H7 (cell line): ENCODE results near the gene ZSWIM3. TPM values are rescaled to one million over a fixed set of nuclear protein-coding genes. Genes with fewer than 3 reads are reported as not detected.

Experiments used
- DNase-seq: peaks from one replicate; pipeline ENCODE4 v3.0.0; 2012
- H3K27me3 ChIP-seq: 2 replicates; pipeline ENCODE4 v1.6.0; 2011; ENCODE audit warnings: mild to moderate bottlenecking, low read length; ENCODE audit not compliant: control insufficient read depth, insufficient read depth
- H3K36me3 ChIP-seq: replicated peaks from 2 replicates; pipeline ENCODE4 v1.5.1; 2011; ENCODE audit warnings: low read length; ENCODE audit not compliant: control insufficient read depth, insufficient read depth
- H3K4me3 ChIP-seq: 2 replicates; pipeline ENCODE4 v1.5.1; 2011; ENCODE audit warnings: low read depth, mild to moderate bottlenecking, control low read depth, low read length, moderate library complexity; ENCODE audit not compliant: insufficient read depth
- total RNA-seq: library from RNA; depleted of rRNA; stranded (reverse); fragments of >200 nt; shearing (Covaris generic); gene quantifications from 2 replicates; pipeline ENCODE4 v1.2.3, GENCODE V29; 2014

ZSWIM3 gene
- total RNA-seq, 1 experiment from 2014 or later = 5.7 TPM

DNA sequence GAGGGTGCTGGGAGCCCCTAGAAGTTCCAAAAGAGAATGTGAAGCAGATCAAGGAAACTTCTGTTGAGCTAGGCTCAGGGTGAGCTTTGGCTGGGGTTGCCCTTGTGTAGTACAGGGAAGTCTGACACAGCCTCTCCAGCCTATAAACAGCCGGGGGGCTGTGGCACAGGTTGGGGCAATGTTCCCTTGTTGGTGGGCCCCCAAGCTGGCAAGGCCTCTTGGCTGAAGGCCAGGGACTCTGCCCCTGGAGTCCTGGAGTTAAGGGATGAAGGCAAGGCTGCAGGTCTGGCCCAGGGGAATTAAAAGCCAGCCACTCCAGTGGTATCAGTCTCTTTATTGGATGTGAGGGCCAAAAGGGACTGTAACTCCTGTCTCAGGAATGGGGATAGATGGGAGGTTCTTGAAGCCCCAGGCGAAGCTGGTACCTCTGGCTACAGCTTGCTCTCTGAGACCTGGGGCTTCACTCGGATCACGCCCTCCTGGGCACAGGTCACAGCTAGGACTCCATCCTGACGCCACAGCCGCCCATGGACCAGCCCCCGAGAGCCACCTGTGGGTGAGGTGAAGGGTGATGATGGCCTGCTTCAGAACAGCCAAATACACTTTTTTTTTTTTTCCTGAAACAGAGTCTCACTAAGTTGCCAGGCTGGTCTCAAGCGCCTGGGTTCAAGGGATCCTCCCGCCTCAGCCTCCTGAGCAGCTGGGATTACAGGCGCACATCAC is 15.8 kb upstream of the ZSWIM3 start:
- H3K27me3 ChIP-seq = no peaks in the 10 kb centered on the region
- no peak overlapping the region for H3K4me3 ChIP-seq
- peaks cover 23% of the 10 kb centered on the region for H3K36me3 ChIP-seq
- no peak for DNase-seq

DNA sequence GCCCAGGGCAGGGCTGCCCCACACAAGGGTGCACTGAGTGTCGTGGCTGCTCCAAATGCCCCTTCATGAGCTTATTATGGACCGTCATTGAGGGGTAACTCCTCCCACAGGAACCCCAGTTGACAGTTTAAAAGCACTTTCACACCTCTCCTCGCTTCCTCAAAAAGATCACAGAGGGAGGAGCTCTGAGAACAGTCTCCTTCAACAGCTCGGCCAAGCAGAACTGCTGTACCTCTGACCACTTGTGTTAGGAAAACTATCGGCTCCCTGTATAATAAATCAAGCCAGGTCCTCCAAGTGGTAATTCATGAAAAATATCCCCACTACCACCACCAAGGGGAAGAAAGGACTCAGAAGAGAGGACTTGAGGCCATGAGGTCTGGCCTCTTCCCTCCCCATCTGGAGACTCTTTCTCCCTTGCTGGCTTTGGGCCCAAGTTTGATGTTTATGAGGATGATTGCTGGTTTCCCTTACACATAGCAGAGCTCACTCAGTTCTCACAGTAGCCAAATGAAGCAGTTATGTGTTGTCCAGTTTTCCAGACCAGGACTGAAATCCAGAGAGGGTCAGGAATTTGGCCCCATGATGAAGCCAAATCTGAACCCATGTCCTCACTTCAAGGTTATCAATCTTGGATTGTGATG is 15.1 kb upstream of the ZSWIM3 start:
- no peak for DNase-seq
- no peaks in the 10 kb centered on the region for H3K27me3 ChIP-seq
- no peak overlapping the region for H3K4me3 ChIP-seq
- peaks cover 19% of the 10 kb centered on the region for H3K36me3 ChIP-seq

DNA sequence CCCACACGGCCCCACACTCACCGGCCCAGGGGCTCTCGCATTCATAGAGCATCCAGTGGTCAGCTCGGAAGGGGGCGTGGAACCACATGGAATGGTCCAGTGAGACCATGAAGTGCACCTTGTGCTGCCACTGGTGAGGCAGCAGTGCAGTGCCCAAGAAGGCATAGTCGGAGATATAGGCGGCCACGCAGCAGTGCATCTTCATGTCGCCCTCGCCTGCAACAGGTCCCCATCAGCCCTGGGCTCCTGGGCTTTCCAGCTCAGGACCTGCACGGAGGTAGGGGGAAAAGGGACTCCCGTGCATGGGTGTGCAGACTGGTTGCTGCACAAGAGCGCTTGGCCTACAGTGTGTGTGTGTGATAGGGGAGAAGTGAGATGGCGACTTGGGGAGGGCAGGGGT is 13.9 kb upstream of the ZSWIM3 start:
- Histone ChIP-seq H3K27me3 (no peaks in the 10 kb centered on the region), H3K4me3 (no peak overlapping the region), H3K36me3 (peaks cover 22% of the 10 kb centered on the region)
- DNase-seq = no peak

DNA sequence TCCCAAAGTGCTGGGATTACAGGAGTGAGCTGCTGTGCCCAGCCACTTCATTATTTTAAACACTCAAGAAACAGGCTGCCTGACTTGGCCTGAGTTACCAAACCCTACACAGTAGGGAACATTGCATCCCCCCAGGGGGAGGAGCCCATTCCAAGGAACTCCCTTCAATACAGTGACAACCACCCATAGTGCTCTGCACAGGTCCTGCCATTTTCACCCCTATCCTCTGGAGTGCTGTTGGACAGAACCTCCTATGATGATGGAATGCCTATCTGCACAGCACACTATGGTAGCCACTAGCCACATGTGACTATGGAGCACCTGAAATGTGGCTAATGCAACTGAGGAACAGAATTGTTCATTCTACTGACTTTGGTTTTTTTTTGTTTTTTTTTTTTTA is 12.0 kb upstream of the ZSWIM3 start:
- no peaks in the 10 kb centered on the region for H3K27me3 ChIP-seq

DNA sequence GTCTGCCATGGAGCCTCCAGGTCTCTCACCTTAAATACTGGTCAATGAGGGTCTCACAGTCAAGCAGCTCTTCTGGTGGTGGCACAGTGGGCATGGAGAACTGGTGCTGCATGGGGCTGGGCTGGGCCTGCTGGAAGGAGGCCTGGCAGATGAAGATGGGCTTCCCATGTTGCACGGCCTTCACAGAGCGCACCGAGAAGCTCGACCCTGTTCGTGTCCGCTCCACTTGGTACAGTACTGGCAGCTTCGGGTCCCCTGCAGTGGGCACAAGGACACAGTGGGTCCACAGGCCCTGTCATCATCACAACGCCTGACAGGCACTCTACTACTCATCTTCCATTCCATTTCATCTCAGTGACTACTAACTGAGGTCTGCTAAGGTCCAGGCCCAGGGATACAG is 9.0 kb upstream of the ZSWIM3 start:
- H3K36me3 ChIP-seq = peaks cover 9% of the 10 kb centered on the region
- H3K4me3 ChIP-seq = no peak overlapping the region
- no peaks in the 10 kb centered on the region for H3K27me3 ChIP-seq
- DNase-seq = no peak

More for the DNA sequence above, 12.0 kb upstream of the ZSWIM3 start:
- no peak overlapping the region for H3K4me3 ChIP-seq
- H3K36me3 ChIP-seq = peaks cover 22% of the 10 kb centered on the region
- no peak for DNase-seq

DNA sequence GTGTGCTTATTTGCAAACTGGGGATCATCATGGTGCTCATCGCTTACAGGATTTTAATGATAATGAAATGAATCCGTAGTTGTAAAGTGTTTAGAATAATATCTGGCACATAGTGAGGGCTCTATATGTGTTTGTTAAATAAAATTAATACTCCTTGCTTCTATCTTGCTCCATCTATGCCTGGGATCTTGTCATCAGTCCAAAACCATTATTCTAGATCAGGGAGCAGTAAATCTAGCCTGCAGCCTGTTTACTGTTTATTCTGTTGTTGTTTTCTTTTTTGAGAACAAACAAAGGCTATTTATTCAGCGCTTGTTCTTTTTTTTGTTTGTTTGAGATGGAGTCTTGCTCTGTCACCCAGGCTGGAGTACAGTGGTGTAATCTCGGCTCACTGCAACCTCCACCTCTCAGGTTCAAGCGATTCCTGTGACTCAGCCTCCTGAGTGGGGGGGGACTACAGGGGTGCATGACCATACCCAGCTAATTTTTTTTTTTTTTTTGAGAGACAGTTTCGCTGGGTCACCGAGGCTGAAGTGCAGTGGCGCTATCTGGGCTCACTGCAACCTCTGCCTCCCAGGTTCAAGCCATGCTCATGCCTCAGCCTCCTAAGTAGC is 8.3 kb upstream of the ZSWIM3 start:
- peaks cover 3% of the 10 kb centered on the region for H3K36me3 ChIP-seq
- H3K27me3 ChIP-seq = no peaks in the 10 kb centered on the region
- H3K4me3 ChIP-seq = no peak overlapping the region
- no peak for DNase-seq

DNA sequence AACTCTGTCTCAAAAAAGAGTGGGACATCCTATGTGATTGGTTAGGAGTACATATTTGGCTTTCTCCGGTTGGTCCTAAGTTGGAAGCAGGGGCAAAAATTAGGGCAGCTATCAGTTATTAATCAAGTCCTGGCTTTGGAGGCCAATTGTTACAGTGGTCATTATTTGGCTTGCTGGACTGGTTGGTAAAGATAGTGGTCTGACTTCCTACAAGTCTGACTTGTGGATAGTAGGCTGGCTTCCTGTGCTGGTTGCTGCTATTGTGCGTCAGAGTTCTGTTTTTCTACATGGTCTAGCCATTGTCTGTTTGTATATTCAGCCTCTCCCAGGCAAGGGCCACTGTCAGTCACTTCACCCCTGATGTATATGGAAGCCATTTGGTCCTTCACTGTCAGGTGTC is 7.2 kb upstream of the ZSWIM3 start:
- DNase-seq = no peak
- H3K36me3 ChIP-seq = peaks cover 2% of the 10 kb centered on the region
- H3K4me3 ChIP-seq = no peak overlapping the region
- H3K27me3 ChIP-seq = no peaks in the 10 kb centered on the region

DNA sequence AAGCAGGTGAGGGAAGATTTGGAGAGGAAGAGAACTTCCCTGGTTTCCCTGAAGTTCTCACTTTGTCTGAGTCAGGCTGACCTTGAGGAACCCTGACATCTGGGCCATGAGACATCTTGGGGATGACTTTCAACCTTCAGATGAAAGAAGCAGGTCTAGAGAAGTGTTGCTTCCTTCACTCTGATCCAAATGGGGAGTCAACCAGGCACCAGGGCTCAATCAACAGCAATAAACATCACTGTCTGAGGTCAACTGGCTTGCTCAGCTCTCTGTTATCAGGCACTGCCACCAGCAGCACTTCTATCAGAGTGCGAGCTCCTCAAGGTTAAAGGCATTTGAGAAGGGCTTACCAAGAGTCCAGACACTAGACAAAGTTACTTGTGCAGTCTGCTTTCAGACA is 6.5 kb upstream of the ZSWIM3 start:
- no peak overlapping the region for H3K4me3 ChIP-seq
- H3K27me3 ChIP-seq = no peaks in the 10 kb centered on the region
- DNase-seq = no peak
- H3K36me3 ChIP-seq = peaks cover 2% of the 10 kb centered on the region

DNA sequence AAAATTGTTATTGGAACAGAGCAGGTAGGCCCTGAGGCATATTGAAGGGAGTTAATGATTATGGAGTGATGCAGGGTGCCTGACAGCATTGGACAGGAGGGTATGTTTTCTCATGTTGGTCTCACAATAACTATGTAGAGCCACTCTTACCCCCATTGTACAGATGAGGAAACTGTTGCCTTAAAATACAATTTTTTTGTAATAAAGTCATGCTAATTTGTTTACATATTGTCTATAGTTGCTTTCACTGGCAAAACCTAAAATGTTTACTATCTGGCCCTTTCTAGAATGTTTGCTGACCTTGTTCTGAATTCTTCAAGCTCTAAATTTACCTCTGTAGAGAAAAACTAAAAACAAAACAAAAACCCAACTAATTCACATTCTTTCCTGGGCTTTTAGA is 5.9 kb upstream of the ZSWIM3 start:
- Histone ChIP-seq H3K4me3 (no peak overlapping the region), H3K36me3 (peaks cover 2% of the 10 kb centered on the region), H3K27me3 (no peaks in the 10 kb centered on the region)
- no peak for DNase-seq

DNA sequence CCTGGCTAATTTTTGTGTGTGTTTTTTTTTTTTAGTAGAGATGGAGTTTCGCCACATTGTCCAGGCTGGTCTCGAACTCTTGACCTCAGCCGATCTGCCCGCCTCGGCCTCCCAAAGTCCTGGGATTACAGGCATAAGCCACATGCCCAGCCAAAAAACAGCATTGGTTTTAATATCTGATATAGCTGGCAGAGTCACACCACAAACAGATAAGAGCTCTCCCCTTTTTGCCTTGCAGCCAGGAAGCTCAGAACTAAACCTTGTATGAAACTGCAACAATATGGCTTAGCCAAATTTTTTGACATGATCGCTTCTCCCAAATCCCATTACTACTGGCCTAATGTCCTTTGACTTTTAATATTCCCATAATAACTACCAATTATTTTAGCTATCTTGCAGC is 5.1 kb upstream of the ZSWIM3 start:
- no peak for DNase-seq
- Histone ChIP-seq H3K36me3 (peaks cover 2% of the 10 kb centered on the region), H3K27me3 (no peaks in the 10 kb centered on the region), H3K4me3 (no peak overlapping the region)

DNA sequence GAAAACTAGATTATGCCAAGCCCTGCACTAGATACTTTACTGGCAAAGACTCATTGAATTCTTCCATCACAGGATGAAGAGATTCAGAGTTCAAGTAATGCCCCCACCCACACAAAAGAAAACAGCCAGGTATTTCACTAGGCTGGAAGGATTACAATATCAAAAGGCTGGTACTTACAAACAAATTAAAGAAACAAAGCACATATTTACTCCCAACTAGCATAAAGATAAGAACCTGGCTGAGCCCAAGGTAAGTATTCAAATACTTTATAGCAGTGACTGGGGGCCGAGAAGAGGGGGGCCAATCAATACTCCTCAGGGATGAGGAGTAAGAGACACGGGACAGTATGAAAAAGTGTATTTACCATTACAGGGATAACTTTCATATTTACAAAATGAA is 3.9 kb upstream of the ZSWIM3 start:
- no peaks in the 10 kb centered on the region for H3K27me3 ChIP-seq
- H3K4me3 ChIP-seq = no peak overlapping the region
- H3K36me3 ChIP-seq = no peaks in the 10 kb centered on the region; the same call in 1 of the 2 replicates
- peak; percentile 63 for DNase-seq

DNA sequence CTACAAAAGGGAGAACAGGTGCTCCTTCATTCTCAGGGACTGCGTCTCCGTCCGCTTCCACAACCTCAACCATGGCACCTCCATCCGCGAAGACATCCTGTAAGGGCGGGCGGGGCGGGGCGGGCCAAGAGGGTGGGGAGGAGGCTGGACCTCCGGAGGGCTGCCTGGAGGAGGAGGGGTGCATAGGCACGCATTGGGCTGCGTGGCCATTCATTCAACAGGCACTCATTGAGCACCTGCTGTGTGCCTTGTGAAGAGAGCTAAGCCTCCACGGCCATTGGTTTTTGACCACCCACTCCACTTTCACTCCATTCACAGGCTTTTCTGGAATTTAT is 435 bp downstream of the ZSWIM3 start:
- H3K36me3 ChIP-seq = no peaks in the 10 kb centered on the region
- H3K27me3 ChIP-seq = no peaks in the 10 kb centered on the region
- peak overlapping the region; percentile 84 for H3K4me3 ChIP-seq
- DNase-seq = peak; percentile 89

DNA sequence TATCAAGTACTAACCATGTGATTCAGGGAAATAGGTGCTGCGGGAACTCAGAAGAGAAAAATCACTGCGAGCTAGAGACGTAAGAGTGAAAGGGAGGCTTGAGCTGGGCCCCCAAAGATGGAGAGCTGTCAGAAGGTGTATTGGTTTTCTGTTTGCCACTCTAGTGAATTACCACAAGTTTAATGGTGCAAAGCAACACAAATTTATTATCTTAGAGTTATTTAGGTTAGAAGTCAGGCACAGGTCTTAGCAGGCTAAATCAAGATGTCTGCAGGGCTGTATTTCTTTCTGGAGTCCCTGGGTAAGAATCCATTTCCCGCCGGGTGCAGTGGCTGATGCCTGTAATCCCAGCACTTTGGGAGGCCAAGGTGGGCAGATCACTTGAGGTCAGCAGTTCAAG is 2.5 kb downstream of the ZSWIM3 start:
- H3K27me3 ChIP-seq = no peaks in the 10 kb centered on the region
- no peak for DNase-seq
- no peak overlapping the region for H3K4me3 ChIP-seq
- no peaks in the 10 kb centered on the region for H3K36me3 ChIP-seq

DNA sequence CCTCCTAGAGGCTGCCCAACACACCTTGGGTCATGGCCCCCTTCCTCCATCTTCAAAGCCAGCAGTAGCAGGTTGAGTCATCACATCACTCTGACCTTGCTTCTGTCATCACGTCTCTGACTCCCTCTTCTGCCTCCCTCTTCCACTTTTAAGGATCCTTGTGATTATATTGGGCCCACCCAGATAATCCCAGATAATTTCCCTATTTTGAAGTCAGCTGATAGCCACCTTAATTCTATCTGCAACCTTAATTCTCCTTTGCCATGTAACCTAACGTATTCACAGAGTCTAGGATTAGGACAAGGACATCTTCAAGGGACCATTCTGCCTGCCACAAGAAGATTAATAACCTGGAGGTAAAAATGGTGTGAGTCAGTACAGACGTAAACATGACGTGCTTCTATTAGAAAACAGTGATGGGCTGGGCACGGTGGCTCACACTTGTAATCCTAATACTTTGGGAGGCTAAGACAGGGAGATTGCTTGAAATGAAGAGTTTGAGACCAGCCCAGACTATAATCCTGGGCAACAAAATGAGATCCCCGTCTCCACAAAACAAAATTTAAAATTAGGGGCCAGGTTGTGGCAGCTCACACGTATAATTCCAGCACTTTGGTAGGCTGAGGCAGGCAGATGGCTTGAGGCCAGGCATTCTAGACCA is 3.3 kb downstream of the ZSWIM3 start:
- no peak for DNase-seq
- no peaks in the 10 kb centered on the region for H3K36me3 ChIP-seq
- no peak overlapping the region for H3K4me3 ChIP-seq
- H3K27me3 ChIP-seq = no peaks in the 10 kb centered on the region
